Activated gamma-delta T cell treated with Interleukin-2 at 50 U/mL for 16 hours (primary cell): ENCODE results near the gene C5orf24.
"Not testable (repeated sequence)": the region's sequence is repeated elsewhere in the genome, so short reads cannot be mapped to it uniquely, and the experiment has no call there.

ENCODE experiments used
- DNase-seq: peaks from one replicate; pipeline ENCODE4 v3.0.0-alpha.2; 2020

C5orf24 gene

DNA sequence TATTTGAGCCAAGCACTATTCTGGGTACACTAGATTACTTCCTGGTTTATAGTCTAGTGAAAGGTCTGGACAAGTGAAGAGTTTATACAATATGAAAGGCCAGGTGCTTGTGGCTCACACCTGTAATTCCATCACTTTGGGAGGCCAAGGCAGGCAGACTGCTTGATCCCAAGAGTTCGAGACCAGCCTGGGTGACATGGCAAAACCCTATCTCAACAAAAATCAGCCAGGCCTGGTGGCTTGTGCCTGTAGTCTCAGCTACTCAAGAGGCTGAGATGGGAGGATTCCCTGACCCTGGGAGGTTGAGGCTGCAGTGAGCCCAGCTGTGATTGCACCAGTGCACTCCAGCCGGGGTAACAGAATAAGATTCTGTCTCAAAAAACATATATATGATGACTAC lies 18.9 kb downstream of the C5orf24 start:
- DNase-seq = no peak

DNA sequence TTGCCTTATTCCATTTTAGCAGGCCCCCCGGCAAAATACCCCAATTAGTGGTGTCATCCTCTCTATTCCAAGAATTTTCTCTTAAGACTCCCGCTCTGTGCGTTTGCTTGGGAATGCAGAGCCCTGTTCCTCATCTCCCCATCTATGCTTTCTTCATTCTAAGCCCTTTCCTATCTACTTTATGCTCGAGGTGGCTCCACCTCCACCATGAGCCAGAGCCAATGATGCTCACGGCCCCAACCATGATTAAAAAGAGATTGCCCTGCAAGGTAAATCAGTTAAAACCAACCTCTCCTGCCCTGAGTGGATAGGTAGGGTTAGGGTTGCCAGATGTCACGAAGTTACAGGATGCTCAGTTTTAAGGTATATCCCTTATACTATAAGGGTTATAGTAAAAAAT lies 27.7 kb downstream of the C5orf24 start:
- no peak for DNase-seq

DNA sequence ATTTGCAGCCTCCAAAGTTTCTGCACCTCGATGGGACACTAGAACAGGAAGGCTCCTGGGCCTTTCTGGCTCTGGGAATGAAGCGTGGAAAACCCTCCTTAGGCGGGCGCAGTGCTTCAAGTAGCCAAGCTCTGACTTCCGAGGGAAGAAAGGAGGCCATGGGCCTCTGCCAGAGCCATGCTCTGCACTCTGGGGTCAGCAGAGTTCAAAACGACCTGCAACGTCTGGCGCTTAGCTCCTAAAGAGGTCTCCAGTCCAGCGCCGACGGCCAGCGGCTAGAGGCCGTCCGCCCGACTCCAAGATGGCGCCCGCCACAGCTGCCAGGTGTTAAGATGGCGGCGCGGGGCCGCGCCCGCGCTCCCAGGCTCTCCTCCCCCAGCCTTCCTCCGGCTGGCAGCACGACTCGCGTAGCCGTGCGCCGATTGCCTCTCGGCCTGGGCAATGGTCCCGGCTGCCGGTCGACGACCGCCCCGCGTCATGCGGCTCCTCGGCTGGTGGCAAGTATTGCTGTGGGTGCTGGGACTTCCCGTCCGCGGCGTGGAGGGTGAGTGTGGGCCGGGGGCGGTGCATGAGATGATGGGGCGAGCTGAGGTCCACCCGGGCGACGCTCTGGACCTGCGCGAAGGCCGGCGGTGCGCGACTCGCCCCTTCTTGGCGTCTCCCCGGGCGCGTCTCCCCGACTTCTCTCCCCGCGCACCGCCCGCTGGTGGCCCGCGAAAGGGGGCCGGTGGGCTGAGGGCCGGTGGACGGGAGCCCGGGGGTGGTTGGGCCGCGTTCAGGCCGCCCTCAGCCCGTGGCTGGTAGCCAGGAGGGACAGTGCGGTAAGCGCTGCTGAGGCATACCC lies 28.4 kb downstream of the C5orf24 start, which contains the start of gene TXNDC15:
TXNDC15 (plus strand) TSS at position 385 of the 844 bp plus-strand sequence; CDS start at position 442, 57 bp downstream.
- DNase-seq = peak; percentile 75

DNA sequence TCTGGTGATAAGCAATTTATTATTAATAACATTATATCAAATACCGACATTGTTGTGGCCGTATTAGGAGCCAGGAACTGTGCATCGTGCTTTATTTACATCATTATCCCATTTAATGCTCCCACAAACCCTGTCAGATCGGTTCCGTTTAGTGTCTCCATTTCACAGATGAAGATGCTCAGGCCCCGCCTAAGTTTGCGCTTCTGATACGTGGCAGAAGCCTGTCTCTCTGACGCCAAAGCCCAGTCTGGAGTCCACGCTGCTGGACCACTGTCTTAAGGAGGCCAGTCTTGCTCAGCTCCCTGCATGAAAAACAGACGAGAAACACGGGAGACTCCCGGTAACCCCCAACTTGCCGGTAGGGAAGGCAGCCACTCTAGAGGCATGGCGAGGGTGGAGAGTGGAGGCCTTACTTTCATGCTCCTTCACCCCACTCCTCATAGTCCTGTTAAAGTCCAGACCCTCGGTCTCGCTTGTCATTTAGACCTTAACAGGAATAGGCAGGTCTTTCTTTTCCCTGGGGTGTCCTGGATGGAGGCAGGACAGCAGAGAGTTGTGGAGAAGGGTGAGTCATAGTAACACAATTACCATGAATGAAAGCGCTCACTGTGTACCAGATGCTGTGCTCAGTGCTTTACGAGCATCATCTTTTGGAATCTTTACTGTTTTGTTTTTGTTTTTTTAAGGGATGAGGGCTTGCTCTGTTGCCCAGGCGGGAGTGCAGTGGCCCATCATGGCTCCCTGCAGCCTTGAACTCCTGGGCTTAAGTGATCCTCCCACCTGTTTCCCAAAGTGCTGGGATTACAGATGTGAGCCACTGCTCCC lies 29.3 kb downstream of the C5orf24 start:
- DNase-seq = peak; percentile 11

DNA sequence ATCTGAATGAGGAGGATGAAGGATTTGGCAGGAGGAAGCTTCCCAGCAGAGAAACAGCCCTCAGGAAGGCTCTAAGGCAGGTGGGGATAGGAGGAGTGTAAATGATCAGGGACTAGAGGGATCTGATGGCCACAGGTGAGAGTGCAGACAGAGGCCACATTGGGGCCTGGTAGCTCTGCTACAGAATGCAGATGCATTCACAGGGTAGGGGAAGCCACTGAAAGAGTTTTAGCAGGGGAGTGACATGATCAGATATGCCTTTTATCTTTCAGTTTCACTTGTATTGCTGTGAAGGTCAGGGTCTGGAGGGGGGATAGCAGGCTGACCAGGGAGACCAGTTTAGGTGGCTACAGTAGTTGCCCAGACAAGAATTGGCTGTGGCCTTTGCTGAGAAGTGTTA lies 31.4 kb downstream of the C5orf24 start:
- DNase-seq = no peak

DNA sequence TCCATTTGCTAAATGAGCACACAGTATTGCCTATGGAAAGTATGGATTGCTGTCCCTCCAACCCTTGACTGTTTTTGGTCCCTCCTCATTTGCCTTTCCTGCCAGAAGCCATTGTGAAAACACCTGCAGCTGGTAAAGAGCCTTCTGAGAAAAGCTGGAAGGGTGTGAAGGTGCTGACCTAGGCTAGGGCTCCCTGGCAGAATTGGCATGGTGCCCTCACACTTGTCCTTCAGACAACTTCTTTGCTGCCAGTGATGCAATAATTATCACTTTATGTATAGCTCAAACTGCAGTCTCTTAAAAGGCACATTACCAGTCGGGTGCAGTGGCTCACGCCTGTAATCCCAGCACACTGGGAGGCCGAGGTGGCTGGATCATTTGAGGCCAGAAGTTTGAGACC lies 32.6 kb downstream of the C5orf24 start:
- DNase-seq = no peak

DNA sequence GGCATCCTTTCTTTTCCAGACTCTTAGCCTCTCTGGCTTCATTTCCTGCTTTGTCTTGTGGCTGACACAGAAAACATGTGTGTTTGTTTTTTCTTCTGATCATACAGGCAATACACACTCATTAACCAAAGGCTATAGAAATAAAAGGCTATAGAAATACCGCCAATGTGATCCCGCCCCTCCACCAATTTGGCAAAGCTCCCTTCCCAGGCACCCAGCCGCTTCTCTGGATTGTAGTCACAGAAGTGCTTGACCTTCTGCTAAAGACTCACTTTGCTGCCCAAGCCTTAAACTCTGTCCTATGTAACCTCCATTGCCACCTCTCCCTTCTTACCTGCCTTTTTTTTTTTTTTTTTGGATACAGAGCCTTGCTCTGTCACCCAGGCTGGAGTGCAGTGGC lies 33.7 kb downstream of the C5orf24 start:
- DNase-seq = no peak

DNA sequence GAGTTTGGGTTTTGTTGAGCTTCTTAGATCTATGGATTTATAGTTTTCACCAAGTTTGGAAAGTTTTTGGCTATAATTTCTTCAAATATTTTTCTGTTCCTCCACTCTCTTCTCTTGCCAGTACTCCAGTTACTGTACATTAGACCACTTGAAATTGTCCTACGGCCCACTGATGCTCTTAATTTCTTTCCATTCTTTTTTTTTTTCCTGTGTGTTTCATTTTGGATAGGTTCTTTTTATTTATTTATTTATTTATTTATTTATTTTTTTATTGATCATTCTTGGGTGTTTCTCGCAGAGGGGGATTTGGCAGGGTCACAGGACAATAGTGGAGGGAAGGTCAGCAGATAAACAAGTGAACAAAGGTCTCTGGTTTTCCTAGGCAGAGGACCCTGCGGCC lies 35.2 kb downstream of the C5orf24 start:
- DNase-seq = not testable (repeated sequence)

DNA sequence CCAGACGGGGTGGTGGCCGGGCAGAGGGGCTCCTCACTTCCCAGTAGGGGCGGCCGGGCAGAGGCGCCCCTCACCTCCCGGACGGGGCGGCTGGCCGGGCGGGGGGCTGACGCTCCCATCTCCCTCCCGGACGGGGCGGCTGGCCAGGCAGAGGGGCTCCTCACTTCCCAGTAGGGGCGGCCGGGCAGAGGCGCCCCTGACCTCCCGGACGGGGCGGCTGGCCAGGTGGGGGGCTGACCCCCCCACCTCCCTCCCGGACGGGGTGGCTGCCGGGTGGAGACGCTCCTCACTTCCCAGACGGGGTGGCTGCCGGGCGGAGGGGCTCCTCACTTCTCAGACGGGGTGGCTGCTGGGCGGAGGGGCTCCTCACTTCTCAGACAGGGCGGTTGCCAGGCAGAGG lies 35.9 kb downstream of the C5orf24 start:
- DNase-seq = not testable (repeated sequence)

DNA sequence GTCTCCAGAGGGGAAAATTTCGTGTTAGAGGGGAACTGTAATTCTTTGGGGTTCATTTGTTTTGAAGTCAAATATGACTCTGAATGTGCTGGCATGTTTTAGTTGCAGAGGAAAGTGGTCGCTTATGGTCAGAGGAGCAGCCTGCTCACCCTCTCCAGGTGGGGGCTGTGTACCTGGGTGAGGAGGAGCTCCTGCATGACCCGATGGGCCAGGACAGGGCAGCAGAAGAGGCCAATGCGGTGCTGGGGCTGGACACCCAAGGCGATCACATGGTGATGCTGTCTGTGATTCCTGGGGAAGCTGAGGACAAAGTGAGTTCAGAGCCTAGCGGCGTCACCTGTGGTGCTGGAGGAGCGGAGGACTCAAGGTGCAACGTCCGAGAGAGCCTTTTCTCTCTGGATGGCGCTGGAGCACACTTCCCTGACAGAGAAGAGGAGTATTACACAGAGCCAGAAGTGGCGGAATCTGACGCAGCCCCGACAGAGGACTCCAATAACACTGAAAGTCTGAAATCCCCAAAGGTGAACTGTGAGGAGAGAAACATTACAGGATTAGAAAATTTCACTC lies 41.9 kb downstream of the C5orf24 start:
- no peak for DNase-seq

DNA sequence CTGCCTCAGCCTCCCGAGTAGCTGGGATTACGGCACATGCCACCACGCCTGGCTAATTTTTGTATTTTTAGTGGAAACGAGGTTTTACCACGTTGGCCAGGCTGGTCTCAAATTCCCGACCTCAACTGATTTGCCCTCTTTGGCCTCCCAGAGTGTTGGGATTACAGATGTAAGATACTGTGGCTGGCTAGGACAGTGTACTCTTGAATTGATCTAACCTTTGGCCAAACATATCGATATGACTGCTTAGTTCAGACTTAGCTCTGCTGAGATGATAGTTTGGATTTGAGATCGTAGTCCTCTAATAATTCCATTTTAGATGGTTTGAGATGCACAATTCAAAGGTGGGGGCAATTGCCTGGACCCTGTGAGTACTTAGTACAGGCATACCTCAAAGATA lies 43.6 kb downstream of the C5orf24 start:
- DNase-seq = no peak

DNA sequence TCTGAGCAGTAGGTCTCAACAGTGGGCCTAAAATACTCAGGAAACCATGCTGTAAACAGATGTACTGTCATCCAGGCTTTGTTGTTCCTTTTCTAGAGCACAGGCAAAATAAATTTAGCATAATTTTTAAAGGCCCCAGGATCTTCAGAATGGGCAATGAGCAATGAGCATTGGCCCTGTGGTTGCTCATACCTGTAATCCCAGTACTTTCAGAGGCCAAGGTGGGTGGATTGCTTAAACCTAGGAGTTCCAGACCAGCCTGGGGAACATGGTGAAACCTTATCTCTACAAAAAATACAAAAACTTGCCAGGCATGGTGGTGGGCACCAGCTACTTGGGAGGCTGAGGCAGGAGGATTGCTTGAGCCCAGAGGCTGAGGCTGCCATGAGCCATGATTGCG lies 45.7 kb downstream of the C5orf24 start:
- no peak for DNase-seq

DNA sequence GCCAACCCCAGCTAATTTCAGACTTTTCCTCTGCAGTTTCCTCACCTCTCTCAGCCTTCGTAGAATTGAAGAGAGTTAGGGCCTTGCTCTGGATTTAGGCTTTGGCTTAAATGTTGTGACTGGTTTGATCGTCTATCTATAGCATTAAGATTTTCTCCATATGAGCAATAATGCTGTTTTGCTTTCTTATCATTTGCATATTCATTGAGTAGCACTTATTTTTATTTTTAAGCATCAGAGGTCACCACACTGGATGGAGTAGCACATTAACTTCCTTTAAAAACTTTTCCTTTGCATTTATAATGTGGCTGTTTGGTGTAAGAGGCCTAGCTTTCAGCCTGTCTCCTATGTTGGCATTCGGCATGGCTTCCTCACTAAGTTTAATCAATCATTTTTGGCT lies 46.5 kb downstream of the C5orf24 start:
- no peak for DNase-seq

DNA sequence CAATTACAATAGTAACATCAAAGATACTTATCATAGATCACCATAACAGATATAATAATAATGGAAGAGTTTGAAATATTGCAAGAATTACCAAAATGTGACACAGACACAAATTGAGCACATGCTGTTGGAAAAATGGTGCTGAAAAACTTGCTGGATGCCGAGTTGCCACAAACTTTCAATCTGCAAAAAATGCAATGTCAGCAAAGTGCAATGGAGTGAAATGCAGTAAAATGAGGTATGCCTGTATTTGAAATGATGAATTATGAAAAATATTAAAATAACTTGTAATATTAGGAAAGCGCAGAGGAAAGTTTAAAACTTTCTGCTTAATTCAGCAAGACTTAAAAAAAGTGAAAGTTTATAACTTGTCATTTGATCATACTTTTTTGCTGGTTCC lies 47.2 kb downstream of the C5orf24 start:
- no peak for DNase-seq

DNA sequence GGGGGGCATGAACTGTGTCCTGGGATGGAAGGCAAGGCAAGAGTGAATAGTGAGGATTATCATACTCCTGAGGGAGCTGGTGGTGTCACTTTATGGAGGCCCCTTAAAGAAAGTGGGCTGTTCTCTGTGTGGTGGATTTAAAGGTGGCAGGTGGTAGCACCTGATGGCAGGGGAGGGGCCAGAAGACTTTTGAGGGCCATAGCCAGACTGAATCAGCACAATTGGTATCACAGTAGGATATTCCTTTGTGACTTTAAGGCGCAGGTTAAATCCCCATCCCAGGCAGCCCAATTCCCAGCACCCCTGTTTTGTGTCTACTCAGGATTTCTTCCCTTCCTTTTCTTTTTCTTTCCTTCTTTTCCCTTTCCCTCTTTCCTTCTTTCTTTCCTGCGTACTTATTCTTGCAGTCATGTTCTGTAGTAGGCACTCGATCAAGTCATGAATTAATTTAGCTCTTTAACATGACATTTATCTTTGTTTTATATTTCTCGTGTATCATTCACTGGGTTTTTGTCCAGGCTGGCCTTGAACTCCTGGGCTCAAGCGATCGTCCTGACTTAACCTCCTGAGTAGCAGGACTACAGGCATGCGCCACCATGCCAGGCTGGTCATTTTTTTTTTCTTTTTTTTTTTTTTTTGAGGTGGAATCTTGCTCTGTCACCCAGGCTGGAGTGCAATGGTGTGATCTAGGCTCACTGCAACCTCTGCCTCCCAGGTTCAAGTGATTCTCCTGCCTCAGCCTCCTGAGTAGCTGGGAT lies 48.2 kb downstream of the C5orf24 start:
- no peak for DNase-seq

DNA sequence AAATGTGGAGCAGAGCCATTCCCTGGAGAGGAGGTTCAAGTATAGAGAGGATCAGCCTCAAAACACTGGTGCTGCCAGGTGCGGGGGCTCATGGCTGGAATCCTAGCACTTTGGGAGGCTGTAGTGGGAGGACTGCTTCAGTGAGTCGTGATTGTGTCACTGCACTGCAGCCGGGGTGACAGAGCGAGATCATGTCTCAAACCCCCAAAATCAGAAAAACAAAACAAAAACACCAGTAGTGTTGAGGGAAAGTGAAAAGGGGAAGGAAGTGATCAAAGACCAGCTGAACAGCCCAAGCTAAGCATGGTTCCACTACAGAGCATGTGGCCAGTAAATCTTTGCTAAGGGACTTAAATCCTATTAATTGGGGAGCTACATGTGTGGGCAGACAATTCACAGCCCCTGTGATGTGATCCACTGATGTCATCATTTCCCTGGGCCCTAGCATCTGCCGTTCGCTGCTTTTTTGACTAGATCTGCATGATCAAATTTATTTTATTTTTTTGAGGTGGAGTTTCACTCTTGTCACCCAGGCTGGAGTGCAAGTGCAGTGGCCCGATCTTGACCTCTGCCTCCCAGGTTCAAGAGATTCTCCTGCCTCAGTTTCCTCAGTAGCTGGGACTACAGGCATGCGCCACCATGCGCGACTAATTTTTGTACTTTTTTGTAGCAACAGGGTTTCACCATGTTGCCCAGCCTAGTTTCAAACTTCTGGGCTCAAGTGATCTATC lies 56.5 kb downstream of the C5orf24 start:
- DNase-seq = no peak

DNA sequence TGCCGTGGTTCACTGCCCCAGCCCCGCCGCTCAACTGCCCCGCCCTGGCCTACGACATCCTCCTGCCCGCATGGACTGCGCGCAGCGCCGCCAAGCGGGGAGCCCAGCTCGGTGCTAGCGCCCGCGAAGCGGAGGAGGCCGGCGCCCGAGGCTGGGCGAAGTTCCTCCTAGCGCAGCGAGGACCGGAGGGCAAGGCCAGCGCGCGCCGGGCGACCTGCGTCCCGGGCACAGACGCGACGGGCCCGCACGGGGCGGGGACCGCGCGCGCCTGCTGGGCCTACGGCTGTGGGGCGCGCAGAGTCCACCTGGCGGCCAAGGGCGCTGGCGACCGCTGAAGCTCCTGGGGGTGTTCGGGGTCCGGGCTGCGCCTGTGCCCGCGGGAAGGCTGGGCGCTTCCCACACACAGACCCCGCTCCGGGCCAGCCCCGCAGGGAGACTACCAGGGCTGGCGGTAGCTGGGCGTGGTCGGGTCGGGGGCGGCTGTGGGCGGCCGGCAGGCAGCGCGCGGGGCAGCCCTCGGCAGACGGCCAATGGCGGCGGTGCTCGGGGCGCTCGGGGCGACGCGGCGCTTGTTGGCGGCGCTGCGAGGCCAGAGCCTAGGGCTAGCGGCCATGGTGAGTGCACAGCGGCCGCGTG lies 59.0 kb downstream of the C5orf24 start, which contains the start of gene PCBD2:
PCBD2 (plus strand) TSS at position 522 of the 636 bp plus-strand sequence; CDS start at position 531, 9 bp downstream.
- peak; percentile 89 for DNase-seq

DNA sequence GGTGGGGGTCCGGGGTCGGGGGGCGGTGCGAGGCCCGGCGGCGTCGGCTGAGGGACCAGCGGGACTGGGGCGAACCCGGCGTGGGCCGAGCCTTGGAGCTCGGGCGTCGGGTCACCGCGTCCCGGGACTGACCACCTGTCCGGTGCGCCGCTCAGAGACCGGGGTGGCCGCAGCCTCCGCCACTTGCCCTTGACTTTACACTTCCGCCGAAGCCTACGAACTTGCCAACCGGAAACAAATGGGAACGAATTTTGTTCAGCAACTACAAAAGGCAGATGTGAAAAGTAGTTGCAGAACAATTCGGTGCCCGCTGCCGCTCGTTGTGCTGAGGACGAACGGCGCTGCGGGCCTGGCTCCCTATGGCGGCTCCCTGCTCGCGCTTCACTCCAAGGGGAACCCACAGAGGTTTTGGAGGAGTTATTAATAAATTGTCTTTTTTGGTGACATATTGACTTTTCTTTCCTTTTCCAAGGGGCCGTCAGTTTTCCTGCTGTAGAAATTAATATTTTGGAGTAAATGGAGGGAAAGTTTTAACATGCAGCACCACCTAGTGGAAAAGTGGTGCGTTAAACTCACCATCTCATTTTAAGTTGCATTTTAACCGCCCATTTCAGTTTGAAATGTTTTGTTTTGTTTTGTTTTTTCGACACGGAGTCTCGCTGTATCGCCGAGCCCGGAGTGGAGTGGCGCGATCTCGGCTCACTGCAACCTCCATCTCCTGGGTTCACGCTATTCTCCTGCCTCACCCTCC lies 59.7 kb downstream of the C5orf24 start:
- peak; percentile 40 for DNase-seq

DNA sequence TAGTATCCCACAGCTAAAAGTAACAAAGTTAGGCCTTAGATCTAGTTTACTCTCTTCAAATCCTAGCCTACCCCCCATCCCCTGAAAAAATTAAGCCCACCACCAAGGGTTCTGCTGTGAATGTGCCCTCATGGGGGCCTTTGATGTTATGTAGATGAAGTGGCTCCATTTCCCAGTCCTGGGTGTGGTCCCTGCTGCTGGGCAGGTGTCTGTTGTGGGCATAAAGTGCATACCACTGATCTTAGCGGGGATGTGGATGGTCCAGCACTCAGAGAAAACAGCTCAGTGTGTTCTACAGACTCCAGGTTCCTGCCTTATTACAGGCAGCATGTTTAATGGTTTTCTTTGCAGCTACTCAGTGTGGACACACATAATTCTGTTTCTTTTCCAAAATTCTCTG lies 61.0 kb downstream of the C5orf24 start:
- no peak for DNase-seq
